Stomach smooth muscle (tissue), 2 donors: ENCODE measurements around the gene LMO7.

Source experiments
- H3K27ac ChIP-seq: one replicate; pipeline ENCODE4 v1.7.0; 2013; ENCODE audit warnings: mild to moderate bottlenecking, low read length, inconsistent platforms
- H3K27me3 ChIP-seq, 2 donors: one replicate each; pipeline ENCODE4 v1.7.0; 2013; ENCODE audit warnings: low read length in 2 of 2; ENCODE audit not compliant: insufficient read depth in 2 of 2, control insufficient read depth in 1 of 2
- H3K36me3 ChIP-seq, 2 donors: one replicate each; pipeline ENCODE4 v1.7.0; 2013; ENCODE audit warnings: low read length in 2 of 2; ENCODE audit not compliant: control insufficient read depth in 2 of 2, insufficient read depth in 2 of 2
- H3K4me1 ChIP-seq: one replicate; pipeline ENCODE4 v1.7.0; 2013; ENCODE audit warnings: low read length; ENCODE audit not compliant: control insufficient read depth, insufficient read depth
- H3K4me3 ChIP-seq, 2 donors: one replicate each; pipeline ENCODE4 v1.7.0; 2013; ENCODE audit warnings: low read length in 2 of 2
- H3K9ac ChIP-seq, 2 donors: one replicate each; pipeline ENCODE4 v1.7.0; 2013; ENCODE audit warnings: low read length in 2 of 2, mild to moderate bottlenecking in 1 of 2
- H3K9me3 ChIP-seq, 2 donors: one replicate each; pipeline ENCODE4 v1.7.0; 2013; ENCODE audit warnings: low read length in 2 of 2; ENCODE audit not compliant: control insufficient read depth in 2 of 2
- donor health status: healthy.
- donor health status: Pancreatic carcinoma.

Gene LMO7

DNA sequence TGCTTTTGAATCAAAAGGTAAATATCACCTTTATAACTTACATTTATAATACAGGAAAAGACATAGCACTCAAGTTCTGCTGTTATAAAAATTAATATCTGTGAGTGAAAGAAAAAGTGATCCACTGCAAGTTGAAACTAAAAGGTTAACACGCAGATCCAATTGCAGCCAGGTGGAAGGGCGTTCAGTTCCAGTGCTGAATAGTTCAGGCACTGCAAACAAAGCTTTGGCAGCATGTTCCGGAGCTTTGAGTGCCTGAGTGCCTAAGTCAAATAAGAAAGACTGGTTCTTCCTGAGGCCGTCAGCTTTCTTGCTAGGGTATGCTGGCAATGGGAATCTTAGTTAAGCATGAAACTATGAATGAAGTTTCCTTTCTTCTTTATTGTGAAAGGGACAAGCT is 200.3 kb downstream of the LMO7 start:
- H3K9ac ChIP-seq, result no peak overlapping the region
- no peak overlapping the region for H3K27ac ChIP-seq
- H3K36me3 ChIP-seq, result peaks cover under 1 to 3% of the 10 kb centered on the region in 2 donors

DNA sequence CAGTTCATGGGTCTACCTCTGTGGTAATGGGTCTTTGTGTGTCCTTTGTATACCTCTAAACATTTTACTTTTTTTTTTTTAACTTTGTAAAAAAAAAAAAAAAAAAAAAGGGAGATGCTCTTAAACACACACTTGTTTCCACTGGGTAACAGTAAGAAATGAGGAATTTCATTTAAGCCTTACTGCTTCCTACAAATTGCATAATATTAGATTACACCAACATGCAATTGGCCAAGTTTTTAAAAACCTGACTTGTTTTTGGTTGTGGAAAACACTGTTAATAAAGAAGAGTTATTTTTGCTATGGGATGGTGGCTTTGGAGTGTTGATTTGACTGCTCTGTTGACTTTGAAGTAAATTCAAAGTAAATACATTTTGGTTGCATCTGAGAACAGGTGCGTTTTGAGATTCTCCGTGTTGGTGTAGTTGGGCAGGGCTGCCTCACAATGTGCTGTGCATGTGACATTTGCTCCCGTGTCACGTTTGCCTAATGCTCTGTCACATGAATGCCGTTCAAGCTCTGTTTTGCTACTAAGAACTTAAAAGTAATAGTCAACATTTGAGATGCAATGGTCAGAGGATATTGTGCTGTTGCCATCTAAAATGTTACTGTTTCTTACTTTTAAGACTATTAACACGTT is 202.4 kb downstream of the LMO7 start:
- H3K4me1 ChIP-seq, result no peaks in the 10 kb centered on the region
- peaks cover 14 to 15% of the 10 kb centered on the region in 2 donors for H3K36me3 ChIP-seq
- H3K9me3 ChIP-seq, result peaks cover 0 to 4% of the 10 kb centered on the region in 2 donors

More for the DNA sequence above, 200.3 kb downstream of the LMO7 start:
- no peak overlapping the region for H3K4me3 ChIP-seq
- no peaks in the 10 kb centered on the region for H3K27me3 ChIP-seq
- H3K4me1 ChIP-seq, result no peaks in the 10 kb centered on the region
- H3K9me3 ChIP-seq, result no peaks in the 10 kb centered on the region

DNA sequence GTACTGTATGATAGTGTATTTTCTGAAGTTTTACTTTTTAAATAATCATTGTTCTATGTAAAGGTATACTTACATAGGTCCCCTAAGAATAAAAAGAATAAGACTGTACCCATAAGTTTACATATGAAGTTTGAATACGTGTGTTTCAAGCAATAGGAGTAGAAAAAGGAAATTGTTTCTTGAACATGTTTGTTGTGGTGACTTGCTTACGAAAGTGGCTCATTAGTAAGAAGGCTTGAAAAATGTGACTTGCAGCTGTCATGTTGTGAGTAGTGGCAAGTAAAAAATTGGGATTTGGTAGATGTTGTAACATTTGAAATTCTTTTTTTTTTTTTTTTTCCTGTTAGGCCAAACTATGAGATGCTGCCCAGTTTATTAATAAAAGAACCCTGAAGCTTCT is 203.3 kb downstream of the LMO7 start:
- Histone ChIP-seq H3K27me3 (no peaks in the 10 kb centered on the region), H3K9me3 (peaks cover 0 to 4% of the 10 kb centered on the region in 2 donors), H3K9ac (no peak overlapping the region), H3K36me3 (peaks cover 14 to 15% of the 10 kb centered on the region in 2 donors), H3K4me3 (no peak overlapping the region), H3K4me1 (no peaks in the 10 kb centered on the region), H3K27ac (no peak overlapping the region)

More for the DNA sequence above, 202.4 kb downstream of the LMO7 start:
- Histone ChIP-seq H3K9ac (no peak overlapping the region), H3K27me3 (no peaks in the 10 kb centered on the region), H3K27ac (no peak overlapping the region), H3K4me3 (no peak overlapping the region)

DNA sequence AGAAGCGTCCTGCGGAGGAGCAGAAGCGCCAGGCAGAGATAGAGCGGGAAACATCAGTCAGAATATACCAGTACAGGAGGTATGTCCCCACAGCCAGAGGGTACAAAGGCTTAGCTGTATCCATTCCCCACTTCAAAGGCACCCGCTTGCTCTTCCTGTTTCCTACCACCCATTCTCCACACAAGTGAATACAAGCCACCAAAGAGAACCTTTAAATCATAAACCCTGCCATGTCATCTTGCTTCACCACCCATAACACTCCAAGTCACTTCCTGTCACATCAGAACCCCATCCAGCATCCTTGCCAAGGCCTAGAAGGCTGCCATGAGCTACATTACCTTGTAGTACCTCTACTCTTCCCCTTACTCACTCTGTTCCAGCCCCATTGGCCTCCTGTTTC is 205.8 kb downstream of the LMO7 start:
- peaks cover 0 to 4% of the 10 kb centered on the region in 2 donors for H3K9me3 ChIP-seq
- no peaks in the 10 kb centered on the region for H3K4me1 ChIP-seq
- no peaks in the 10 kb centered on the region for H3K27me3 ChIP-seq
- H3K9ac ChIP-seq, result no peak overlapping the region
- no peak overlapping the region for H3K4me3 ChIP-seq
- peaks cover 14 to 15% of the 10 kb centered on the region in 2 donors for H3K36me3 ChIP-seq
- no peak overlapping the region for H3K27ac ChIP-seq

DNA sequence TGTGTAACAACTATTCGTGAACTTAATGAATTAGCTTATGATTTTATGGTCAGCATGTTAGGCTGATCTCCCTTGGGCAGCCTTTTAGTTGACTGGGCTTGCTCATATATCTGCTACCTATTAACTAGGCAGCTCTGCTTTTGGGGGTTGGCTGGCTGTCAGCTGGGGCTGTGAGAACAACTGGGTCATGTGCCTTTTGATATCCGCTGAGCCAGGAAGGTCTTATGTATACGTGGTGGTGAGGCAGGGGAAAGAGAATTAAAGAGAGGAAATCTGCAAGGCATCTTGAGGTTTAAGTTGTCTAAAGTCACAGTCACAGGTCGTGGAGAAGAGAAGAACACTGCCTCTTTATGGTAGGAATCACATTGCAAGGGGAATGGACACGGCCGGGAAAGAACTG is 206.9 kb downstream of the LMO7 start:
- H3K9me3 ChIP-seq, result peaks cover 0 to 4% of the 10 kb centered on the region in 2 donors
- H3K4me3 ChIP-seq, result no peak overlapping the region
- H3K27me3 ChIP-seq, result no peaks in the 10 kb centered on the region
- no peak overlapping the region for H3K27ac ChIP-seq
- no peaks in the 10 kb centered on the region for H3K4me1 ChIP-seq
- H3K9ac ChIP-seq, result no peak overlapping the region
- peaks cover 14 to 15% of the 10 kb centered on the region in 2 donors for H3K36me3 ChIP-seq

DNA sequence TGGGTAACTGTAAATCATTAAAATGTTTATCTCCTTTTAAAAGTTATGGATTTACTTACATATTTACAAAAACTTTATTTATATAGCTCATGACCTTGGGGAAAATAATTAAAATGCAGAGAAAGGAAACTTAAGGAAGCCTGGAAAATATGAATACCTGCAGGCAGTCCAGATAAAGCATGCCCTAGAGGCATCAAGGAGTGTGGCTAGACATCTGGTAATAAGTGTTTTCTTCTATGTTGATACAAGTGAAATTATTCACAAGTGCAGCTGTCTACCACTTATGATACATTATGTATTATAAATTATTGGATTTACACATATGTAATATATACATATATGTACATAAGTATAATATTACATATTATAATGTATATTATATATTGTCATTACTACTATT is 207.9 kb downstream of the LMO7 start:
- H3K4me3 ChIP-seq, result no peak overlapping the region
- H3K27me3 ChIP-seq, result no peaks in the 10 kb centered on the region
- H3K27ac ChIP-seq, result no peak overlapping the region
- no peak overlapping the region for H3K9ac ChIP-seq
- H3K9me3 ChIP-seq, result peaks cover 0 to 4% of the 10 kb centered on the region in 2 donors
- no peaks in the 10 kb centered on the region for H3K4me1 ChIP-seq
- peaks cover 14 to 15% of the 10 kb centered on the region in 2 donors for H3K36me3 ChIP-seq

DNA sequence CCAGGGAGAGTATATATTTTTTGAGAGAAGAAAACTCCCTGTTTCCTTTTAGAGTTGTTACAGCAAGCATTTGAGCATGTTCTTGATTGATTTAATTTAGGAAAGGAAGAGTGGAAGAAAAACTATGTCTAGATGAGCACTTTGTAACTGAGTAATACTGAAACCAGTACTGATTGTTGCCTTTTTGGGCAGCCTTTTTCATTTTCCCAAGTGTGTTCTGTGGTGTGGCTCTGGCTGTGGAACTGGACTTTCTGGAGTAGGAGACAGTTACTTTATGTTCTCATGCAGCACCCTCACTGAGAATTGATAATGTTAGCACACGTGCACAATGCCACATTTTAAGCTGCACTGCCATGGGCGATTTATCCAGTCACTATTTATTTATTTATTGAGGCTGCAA is 211.5 kb downstream of the LMO7 start:
- H3K27me3 ChIP-seq, result no peaks in the 10 kb centered on the region

DNA sequence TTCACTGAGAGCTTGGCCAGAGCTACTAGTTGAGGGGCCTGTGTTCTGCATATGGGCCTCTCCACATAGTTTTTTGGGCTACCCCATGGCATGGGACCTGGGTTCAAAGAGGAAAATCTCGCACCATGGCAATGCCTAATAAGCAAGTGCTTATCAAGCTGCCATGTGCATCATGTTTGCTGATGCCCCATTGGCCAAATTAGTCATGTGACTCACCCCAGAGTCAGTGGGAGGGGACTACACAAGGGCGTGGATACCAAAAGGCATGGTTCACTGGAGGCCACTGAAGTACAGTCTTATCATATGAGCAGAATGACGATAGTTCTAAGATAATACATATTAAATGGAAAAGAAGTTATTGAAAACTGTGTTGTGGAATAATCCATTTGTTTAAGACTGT is 214.8 kb downstream of the LMO7 start:
- Histone ChIP-seq H3K9ac (no peak overlapping the region), H3K9me3 (no peaks in the 10 kb centered on the region), H3K36me3 (peaks cover 0 to 8% of the 10 kb centered on the region in 2 donors), H3K27ac (no peak overlapping the region), H3K4me1 (no peaks in the 10 kb centered on the region), H3K27me3 (no peaks in the 10 kb centered on the region), H3K4me3 (no peak overlapping the region)

More for the DNA sequence above, 211.5 kb downstream of the LMO7 start:
- H3K4me3 ChIP-seq, result no peak overlapping the region
- no peak overlapping the region for H3K27ac ChIP-seq
- peaks cover 4 to 6% of the 10 kb centered on the region in 2 donors for H3K36me3 ChIP-seq
- H3K9ac ChIP-seq, result no peak overlapping the region
- no peaks in the 10 kb centered on the region for H3K4me1 ChIP-seq
- H3K9me3 ChIP-seq, result peaks cover 0 to 4% of the 10 kb centered on the region in 2 donors

DNA sequence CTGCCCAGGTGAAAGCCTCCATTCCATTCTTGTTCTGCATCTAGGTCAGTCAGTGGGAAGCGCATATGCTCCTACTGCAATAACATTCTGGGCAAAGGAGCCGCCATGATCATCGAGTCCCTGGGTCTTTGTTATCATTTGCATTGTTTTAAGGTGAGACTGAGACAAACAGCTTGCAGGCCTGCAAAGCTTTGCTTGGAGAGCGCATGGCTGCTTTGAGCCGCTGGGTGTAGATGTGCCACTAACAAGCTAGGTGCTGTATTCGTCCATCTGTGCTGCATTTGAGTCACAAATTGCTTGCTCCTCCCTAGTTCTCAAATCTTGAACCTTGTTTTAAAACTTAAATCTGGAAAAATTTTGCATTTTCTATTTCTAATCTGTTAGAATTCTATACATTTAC is 219.1 kb downstream of the LMO7 start:
- Histone ChIP-seq H3K36me3 (peaks cover 0 to 8% of the 10 kb centered on the region in 2 donors), H3K27ac (no peak overlapping the region), H3K4me1 (no peaks in the 10 kb centered on the region), H3K9ac (no peak overlapping the region), H3K9me3 (no peaks in the 10 kb centered on the region), H3K4me3 (no peak overlapping the region), H3K27me3 (no peaks in the 10 kb centered on the region)

DNA sequence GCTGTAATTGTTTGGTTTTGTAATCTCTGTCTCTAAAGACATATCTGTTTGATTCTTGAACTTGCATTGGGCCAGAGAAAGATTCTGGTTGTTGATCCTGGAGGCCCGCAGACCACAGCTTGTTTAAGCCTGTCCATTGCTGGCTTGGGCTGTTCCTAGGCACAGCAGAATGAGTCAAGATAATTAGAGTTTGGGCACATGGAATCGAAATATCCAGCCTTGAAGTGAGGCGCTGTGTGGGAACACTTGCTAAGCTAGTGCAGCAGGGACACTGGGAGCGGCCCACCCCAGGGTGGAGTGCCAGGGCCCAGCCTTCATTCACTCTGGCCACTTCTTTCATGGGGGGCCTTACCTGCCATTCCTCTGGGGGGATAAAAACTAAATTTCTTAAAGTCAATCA is 219.7 kb downstream of the LMO7 start:
- peaks cover 0 to 8% of the 10 kb centered on the region in 2 donors for H3K36me3 ChIP-seq
- no peak overlapping the region for H3K27ac ChIP-seq
- no peak overlapping the region for H3K9ac ChIP-seq
- no peaks in the 10 kb centered on the region for H3K4me1 ChIP-seq
- no peak overlapping the region for H3K4me3 ChIP-seq
- H3K27me3 ChIP-seq, result no peaks in the 10 kb centered on the region
- no peaks in the 10 kb centered on the region for H3K9me3 ChIP-seq

DNA sequence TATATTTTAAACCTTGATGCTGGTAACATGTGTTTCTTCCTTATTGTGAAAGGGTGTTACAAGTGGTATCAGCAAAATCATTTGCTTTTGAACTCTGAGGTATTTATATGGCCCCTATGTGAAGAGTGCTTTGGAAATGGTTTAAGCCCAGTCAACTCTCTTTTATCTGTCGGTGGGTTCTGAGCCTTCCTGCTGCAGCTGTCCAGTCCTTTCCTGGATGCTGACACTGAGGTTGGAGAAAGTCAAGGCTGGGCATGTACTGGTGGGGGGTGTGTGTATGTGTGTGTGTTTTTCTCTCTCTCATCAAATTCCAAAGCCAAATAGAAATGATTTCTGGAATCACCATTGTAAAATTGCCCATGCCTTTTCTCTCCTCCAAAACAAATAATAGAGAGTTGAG is 221.2 kb downstream of the LMO7 start:
- Histone ChIP-seq H3K9ac (no peak overlapping the region), H3K4me1 (no peaks in the 10 kb centered on the region), H3K36me3 (peaks cover 0 to 8% of the 10 kb centered on the region in 2 donors), H3K27ac (no peak overlapping the region), H3K4me3 (no peak overlapping the region), H3K9me3 (no peaks in the 10 kb centered on the region), H3K27me3 (no peaks in the 10 kb centered on the region)
